ENCODE data around the gene DGKQ.
"Not testable (repeated sequence)": the region's sequence is repeated elsewhere in the genome, so short reads cannot be mapped to it uniquely, and the experiment has no call there.

The DGKQ gene

GRCh38 chr4:1010395-1011021 lies 37.1 kb upstream of the DGKQ start:
- peak; percentile 53 for DNase-seq (ENCODE audit: low read depth)

GRCh38 chr4:1009542-1010394 lies 36.4 kb upstream of the DGKQ start:
- peak; percentile 59 for DNase-seq (ENCODE audit: low read depth)

GRCh38 chr4:1008840-1009541 lies 35.6 kb upstream of the DGKQ start:
- DNase-seq (ENCODE audit: low read depth), result no peak

GRCh38 chr4:1006856-1007255 lies 33.5 kb upstream of the DGKQ start:
- no peak for DNase-seq (ENCODE audit: low read depth)

- DNase-seq (ENCODE audit: low read depth), result no peak
These were observed 31.5 kb upstream of the DGKQ start for GRCh38 chr4:1004557-1005485.

GRCh38 chr4:1004071-1004418 lies 30.7 kb upstream of the DGKQ start:
- DNase-seq (ENCODE audit: low read depth), result no peak

GRCh38 chr4:1003271-1004070 lies 30.1 kb upstream of the DGKQ start:
- no peak for DNase-seq (ENCODE audit: low read depth)

GRCh38 chr4:1002631-1003251 lies 29.4 kb upstream of the DGKQ start:
- DNase-seq (ENCODE audit: low read depth), result no peak

GRCh38 chr4:1002131-1002630 lies 28.8 kb upstream of the DGKQ start:
- no peak for DNase-seq (ENCODE audit: low read depth)

GRCh38 chr4:1001561-1002130 lies 28.3 kb upstream of the DGKQ start:
- DNase-seq (ENCODE audit: low read depth), result no peak

GRCh38 chr4:1000686-1001260 lies 27.4 kb upstream of the DGKQ start:
- DNase-seq (ENCODE audit: low read depth), result no peak

GRCh38 chr4:999882-1000425 lies 26.6 kb upstream of the DGKQ start:
- DNase-seq (ENCODE audit: low read depth), result no peak

- DNase-seq (ENCODE audit: low read depth), result not testable (repeated sequence)
These were observed 26.0 kb upstream of the DGKQ start for GRCh38 chr4:999240-999863.

- DNase-seq (ENCODE audit: low read depth), result no peak
These were observed 24.8 kb upstream of the DGKQ start for GRCh38 chr4:998096-998691.

- no peak for DNase-seq (ENCODE audit: low read depth)
These were observed 24.2 kb upstream of the DGKQ start for GRCh38 chr4:997375-998071.

- DNase-seq (ENCODE audit: low read depth), result no peak
These were observed 23.6 kb upstream of the DGKQ start for GRCh38 chr4:996997-997374.

- no peak for DNase-seq (ENCODE audit: low read depth)
These were observed 22.9 kb upstream of the DGKQ start for GRCh38 chr4:996030-996996.
